ENCODE measurements around the gene PDZK1.
"Not testable (repeated sequence)": the region's sequence is repeated elsewhere in the genome, so short reads cannot be mapped to it uniquely, and the experiment has no call there.

DNA sequence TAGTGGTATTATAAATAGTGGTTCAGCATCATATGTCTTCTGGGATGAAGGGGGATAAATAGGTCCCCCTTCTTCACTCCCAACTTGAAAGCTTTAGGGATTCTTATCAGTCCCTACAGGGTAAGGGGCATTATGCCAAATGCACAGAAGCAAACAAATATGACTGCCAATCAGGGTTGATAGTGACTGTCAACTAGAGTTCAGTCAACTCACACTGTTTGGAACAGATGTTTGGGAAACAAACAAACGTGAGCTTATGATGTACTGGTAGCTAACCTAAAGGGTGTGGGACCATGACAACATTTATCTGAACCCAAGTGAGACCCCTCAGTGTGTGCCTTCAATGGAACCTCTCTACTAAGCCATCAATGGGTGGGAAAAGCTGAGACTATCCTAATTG is 34.0 kb downstream of the PDZK1 start:
- not testable (repeated sequence) for TF ChIP-seq CTCF (conservative IDR thresholded peaks at IDR 0.05); EZH2 (IDR thresholded peaks at IDR 0.05; ENCODE audit: low read depth)

Data from PC-9 (cell line).